WTC11 (cell line): ENCODE results near the gene HOXD10. TPM values are rescaled to one million over a fixed set of nuclear protein-coding genes. Genes with fewer than 3 reads are reported as not detected.

Source experiments
- ATAC-seq: fragments of 200-7000 bp; cut with Tn5 transposase; 2 replicates; pipeline ENCODE4 v1.10.0; 2021; ENCODE audit warnings: mild to moderate bottlenecking, moderate library complexity
- CTCF ChIA-PET: fragments of 300-600 bp; sonication (Branson Sonifier 250); formaldehyde crosslinking; loops from one replicate; lab custom pipeline; 2021; ENCODE audit warnings: antibody characterized with exemption; lab: Charles Lee
- POLR2A ChIA-PET: fragments of 350-600 bp; sonication (Branson Sonifier 250); formaldehyde crosslinking; loops from one replicate; lab custom pipeline; 2021; ENCODE audit warnings: antibody characterized with exemption; lab: Charles Lee
- DNase-seq: peaks from one replicate; pipeline ENCODE4 v3.0.0; 2021; ENCODE audit warnings: low spot score
- H3K27ac Mint-ChIP-seq: 2 replicates; pipeline ENCODE4 v1.8.0; 2021; ENCODE audit warnings: mixed read lengths
- H3K27me3 Mint-ChIP-seq: 2 replicates; pipeline ENCODE4 v1.8.0; 2021; ENCODE audit warnings: low read depth, mild to moderate bottlenecking, moderate library complexity, mixed read lengths
- H3K36me3 Mint-ChIP-seq: 2 replicates; pipeline ENCODE4 v1.8.0; 2021; ENCODE audit warnings: mixed read lengths
- H3K4me1 Mint-ChIP-seq: 2 replicates; pipeline ENCODE4 v1.8.0; 2022; ENCODE audit warnings: mixed read lengths
- H3K4me3 Mint-ChIP-seq: 2 replicates; pipeline ENCODE4 v1.8.0; 2021; ENCODE audit warnings: mild to moderate bottlenecking, moderate library complexity, mixed read lengths
- H3K9me3 Mint-ChIP-seq: 2 replicates; pipeline ENCODE4 v1.8.0; 2021; ENCODE audit warnings: mixed read lengths
- CREB1 ChIP-seq: sonication (generic); formaldehyde crosslinking; IDR thresholded peaks from 2 replicates; pipeline ENCODE4 v1.8.0; 2023; ENCODE audit warnings: mild to moderate bottlenecking, missing genetic modification reagents
- ESRRA ChIP-seq: sonication (generic); formaldehyde crosslinking; IDR thresholded peaks from 2 replicates; pipeline ENCODE4 v1.8.1; 2022; ENCODE audit warnings: mild to moderate bottlenecking, missing genetic modification reagents, borderline replicate concordance
- NFATC4 ChIP-seq: fragments of 250-450 bp; sonication (Bioruptor Pico); IDR thresholded peaks from 2 replicates; pipeline ENCODE4 v1.9.0; 2021; ENCODE audit warnings: mild to moderate bottlenecking
- SMAD3 ChIP-seq: sonication (generic); formaldehyde crosslinking; IDR thresholded peaks from 2 replicates; pipeline ENCODE4 v1.8.0; 2022; ENCODE audit warnings: missing genetic modification reagents, mild to moderate bottlenecking, borderline replicate concordance
- SOX15 ChIP-seq: fragments of 250-450 bp; sonication (Bioruptor Pico); IDR thresholded peaks from 2 replicates; pipeline ENCODE4 v1.9.0; 2021; ENCODE audit warnings: mild to moderate bottlenecking
- SP1 ChIP-seq: sonication (generic); formaldehyde crosslinking; conservative IDR thresholded peaks from 2 replicates; pipeline ENCODE4 v1.8.1; 2022; ENCODE audit warnings: missing genetic modification reagents
- TP53 ChIP-seq: sonication (generic); formaldehyde crosslinking; IDR thresholded peaks from 2 replicates; pipeline ENCODE4 v1.8.1; 2023; ENCODE audit warnings: mild to moderate bottlenecking, missing genetic modification reagents
- ZBTB21 ChIP-seq: sonication (generic); formaldehyde crosslinking; IDR thresholded peaks from 2 replicates; pipeline ENCODE4 v1.8.1; 2023; ENCODE audit warnings: mild to moderate bottlenecking, missing genetic modification reagents, borderline replicate concordance
- ZNF138 ChIP-seq: sonication (generic); formaldehyde crosslinking; conservative IDR thresholded peaks from 2 replicates; pipeline ENCODE4 v1.8.1; 2022; ENCODE audit warnings: mild to moderate bottlenecking, moderate library complexity, missing genetic modification reagents
- ZNF396 ChIP-seq: fragments of 250-450 bp; sonication (Bioruptor Pico); IDR thresholded peaks from 2 replicates; pipeline ENCODE4 v1.8.0; 2021; ENCODE audit warnings: mild to moderate bottlenecking, moderate library complexity, borderline replicate concordance
- total RNA-seq: library from RNA; stranded (reverse); gene quantifications from 3 replicates; pipeline ENCODE4 v1.2.3, GENCODE V29; 2021
- TF ChIP-seq, protein P1 (sequence below): fragments of 250-450 bp; sonication (Bioruptor Pico); IDR thresholded peaks from 2 replicates; pipeline ENCODE4 v2.1.2; 2022; ENCODE audit warnings: mild to moderate bottlenecking, moderate library complexity
- TF ChIP-seq, protein P2 (sequence below): sonication (generic); formaldehyde crosslinking; IDR thresholded peaks from 2 replicates; pipeline ENCODE4 v1.8.1; 2023; ENCODE audit warnings: mild to moderate bottlenecking, missing genetic modification reagents, borderline replicate concordance
- TF ChIP-seq, protein P3 (sequence below): sonication (generic); formaldehyde crosslinking; IDR thresholded peaks from 2 replicates; pipeline ENCODE4 v1.8.0; 2023; ENCODE audit warnings: missing genetic modification reagents
- TF ChIP-seq, protein P4 (sequence below): sonication (generic); formaldehyde crosslinking; IDR thresholded peaks from 2 replicates; pipeline ENCODE4 v1.8.0; 2023; ENCODE audit warnings: missing genetic modification reagents, mild to moderate bottlenecking, borderline replicate concordance
- TF ChIP-seq, protein P5 (sequence below): fragments of 200-600 bp; IDR thresholded peaks from 2 replicates; pipeline ENCODE4 v1.8.0; 2022; ENCODE audit warnings: antibody characterized with exemption

The HOXD10 gene
- total RNA-seq, 1 experiment from 2014 or later: not detected

DNA sequence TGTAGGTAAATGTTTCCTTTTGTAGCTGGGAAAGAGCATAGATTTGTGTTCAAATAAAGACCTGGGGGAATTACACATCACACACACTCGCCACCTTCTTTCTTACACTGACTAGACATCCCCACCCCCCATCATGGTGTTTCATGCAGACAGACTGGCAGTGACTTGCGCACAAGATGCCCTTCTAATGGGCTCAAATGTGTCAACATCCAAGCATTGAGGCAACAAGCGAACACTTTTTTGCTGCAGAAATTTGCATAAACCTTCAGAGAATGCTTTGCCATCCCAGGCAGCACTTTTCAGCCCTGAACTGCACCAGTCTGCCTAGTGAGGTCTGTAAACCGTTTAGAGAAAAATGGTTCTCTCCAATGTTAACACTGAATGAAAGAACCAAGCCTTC lies 17.5 kb downstream of the HOXD10 start:
- ATAC-seq: no peak
- Mint-ChIP-seq H3K9me3 (no peaks in the 10 kb centered on the region), H3K4me1 (peaks cover 26% of the 10 kb centered on the region), H3K27me3 (peaks cover 98% of the 10 kb centered on the region), H3K27ac (no peak overlapping the region), H3K4me3 (no peak overlapping the region), H3K36me3 (0 out of 2 replicates have a peak, but pooled peaks cover 2% of the 10 kb centered on the region)
- ChIA-PET CTCF (interaction anchor here (2.4 kb wide), 1 partner anchor 321 kb away, joined by 9 read pairs; no protein-coding TSS in a partner anchor), POLR2A (no interaction called here)
- TF ChIP-seq ZNF396 (CRISPR knock-in tag): no peak
- TF ChIP-seq CREB1 (CRISPR knock-in tag): no peak
- TF ChIP-seq ESRRA (CRISPR knock-in tag): no peak
- TF ChIP-seq, protein P1, sequence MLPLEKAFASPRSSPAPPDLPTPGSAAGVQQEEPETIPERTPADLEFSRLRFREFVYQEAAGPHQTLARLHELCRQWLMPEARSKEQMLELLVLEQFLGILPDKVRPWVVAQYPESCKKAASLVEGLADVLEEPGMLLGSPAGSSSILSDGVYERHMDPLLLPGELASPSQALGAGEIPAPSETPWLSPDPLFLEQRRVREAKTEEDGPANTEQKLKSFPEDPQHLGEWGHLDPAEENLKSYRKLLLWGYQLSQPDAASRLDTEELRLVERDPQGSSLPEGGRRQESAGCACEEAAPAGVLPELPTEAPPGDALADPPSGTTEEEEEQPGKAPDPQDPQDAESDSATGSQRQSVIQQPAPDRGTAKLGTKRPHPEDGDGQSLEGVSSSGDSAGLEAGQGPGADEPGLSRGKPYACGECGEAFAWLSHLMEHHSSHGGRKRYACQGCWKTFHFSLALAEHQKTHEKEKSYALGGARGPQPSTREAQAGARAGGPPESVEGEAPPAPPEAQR: no peak
- TF ChIP-seq, protein P2, sequence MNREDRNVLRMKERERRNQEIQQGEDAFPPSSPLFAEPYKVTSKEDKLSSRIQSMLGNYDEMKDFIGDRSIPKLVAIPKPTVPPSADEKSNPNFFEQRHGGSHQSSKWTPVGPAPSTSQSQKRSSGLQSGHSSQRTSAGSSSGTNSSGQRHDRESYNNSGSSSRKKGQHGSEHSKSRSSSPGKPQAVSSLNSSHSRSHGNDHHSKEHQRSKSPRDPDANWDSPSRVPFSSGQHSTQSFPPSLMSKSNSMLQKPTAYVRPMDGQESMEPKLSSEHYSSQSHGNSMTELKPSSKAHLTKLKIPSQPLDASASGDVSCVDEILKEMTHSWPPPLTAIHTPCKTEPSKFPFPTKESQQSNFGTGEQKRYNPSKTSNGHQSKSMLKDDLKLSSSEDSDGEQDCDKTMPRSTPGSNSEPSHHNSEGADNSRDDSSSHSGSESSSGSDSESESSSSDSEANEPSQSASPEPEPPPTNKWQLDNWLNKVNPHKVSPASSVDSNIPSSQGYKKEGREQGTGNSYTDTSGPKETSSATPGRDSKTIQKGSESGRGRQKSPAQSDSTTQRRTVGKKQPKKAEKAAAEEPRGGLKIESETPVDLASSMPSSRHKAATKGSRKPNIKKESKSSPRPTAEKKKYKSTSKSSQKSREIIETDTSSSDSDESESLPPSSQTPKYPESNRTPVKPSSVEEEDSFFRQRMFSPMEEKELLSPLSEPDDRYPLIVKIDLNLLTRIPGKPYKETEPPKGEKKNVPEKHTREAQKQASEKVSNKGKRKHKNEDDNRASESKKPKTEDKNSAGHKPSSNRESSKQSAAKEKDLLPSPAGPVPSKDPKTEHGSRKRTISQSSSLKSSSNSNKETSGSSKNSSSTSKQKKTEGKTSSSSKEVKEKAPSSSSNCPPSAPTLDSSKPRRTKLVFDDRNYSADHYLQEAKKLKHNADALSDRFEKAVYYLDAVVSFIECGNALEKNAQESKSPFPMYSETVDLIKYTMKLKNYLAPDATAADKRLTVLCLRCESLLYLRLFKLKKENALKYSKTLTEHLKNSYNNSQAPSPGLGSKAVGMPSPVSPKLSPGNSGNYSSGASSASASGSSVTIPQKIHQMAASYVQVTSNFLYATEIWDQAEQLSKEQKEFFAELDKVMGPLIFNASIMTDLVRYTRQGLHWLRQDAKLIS (CRISPR knock-in tag): no peak
- no peak for TF ChIP-seq SOX15
- no peak for TF ChIP-seq TP53 (CRISPR knock-in tag)
- no peak for TF ChIP-seq NFATC4
- TF ChIP-seq, protein P3, sequence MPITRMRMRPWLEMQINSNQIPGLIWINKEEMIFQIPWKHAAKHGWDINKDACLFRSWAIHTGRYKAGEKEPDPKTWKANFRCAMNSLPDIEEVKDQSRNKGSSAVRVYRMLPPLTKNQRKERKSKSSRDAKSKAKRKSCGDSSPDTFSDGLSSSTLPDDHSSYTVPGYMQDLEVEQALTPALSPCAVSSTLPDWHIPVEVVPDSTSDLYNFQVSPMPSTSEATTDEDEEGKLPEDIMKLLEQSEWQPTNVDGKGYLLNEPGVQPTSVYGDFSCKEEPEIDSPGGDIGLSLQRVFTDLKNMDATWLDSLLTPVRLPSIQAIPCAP (CRISPR knock-in tag): no peak
- TF ChIP-seq SP1 (CRISPR knock-in tag): no peak
- no peak for TF ChIP-seq SMAD3 (CRISPR knock-in tag)
- TF ChIP-seq ZBTB21: no peak
- TF ChIP-seq, protein P4, sequence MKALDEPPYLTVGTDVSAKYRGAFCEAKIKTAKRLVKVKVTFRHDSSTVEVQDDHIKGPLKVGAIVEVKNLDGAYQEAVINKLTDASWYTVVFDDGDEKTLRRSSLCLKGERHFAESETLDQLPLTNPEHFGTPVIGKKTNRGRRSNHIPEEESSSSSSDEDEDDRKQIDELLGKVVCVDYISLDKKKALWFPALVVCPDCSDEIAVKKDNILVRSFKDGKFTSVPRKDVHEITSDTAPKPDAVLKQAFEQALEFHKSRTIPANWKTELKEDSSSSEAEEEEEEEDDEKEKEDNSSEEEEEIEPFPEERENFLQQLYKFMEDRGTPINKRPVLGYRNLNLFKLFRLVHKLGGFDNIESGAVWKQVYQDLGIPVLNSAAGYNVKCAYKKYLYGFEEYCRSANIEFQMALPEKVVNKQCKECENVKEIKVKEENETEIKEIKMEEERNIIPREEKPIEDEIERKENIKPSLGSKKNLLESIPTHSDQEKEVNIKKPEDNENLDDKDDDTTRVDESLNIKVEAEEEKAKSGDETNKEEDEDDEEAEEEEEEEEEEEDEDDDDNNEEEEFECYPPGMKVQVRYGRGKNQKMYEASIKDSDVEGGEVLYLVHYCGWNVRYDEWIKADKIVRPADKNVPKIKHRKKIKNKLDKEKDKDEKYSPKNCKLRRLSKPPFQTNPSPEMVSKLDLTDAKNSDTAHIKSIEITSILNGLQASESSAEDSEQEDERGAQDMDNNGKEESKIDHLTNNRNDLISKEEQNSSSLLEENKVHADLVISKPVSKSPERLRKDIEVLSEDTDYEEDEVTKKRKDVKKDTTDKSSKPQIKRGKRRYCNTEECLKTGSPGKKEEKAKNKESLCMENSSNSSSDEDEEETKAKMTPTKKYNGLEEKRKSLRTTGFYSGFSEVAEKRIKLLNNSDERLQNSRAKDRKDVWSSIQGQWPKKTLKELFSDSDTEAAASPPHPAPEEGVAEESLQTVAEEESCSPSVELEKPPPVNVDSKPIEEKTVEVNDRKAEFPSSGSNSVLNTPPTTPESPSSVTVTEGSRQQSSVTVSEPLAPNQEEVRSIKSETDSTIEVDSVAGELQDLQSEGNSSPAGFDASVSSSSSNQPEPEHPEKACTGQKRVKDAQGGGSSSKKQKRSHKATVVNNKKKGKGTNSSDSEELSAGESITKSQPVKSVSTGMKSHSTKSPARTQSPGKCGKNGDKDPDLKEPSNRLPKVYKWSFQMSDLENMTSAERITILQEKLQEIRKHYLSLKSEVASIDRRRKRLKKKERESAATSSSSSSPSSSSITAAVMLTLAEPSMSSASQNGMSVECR: no peak
- TF ChIP-seq, protein P5, sequence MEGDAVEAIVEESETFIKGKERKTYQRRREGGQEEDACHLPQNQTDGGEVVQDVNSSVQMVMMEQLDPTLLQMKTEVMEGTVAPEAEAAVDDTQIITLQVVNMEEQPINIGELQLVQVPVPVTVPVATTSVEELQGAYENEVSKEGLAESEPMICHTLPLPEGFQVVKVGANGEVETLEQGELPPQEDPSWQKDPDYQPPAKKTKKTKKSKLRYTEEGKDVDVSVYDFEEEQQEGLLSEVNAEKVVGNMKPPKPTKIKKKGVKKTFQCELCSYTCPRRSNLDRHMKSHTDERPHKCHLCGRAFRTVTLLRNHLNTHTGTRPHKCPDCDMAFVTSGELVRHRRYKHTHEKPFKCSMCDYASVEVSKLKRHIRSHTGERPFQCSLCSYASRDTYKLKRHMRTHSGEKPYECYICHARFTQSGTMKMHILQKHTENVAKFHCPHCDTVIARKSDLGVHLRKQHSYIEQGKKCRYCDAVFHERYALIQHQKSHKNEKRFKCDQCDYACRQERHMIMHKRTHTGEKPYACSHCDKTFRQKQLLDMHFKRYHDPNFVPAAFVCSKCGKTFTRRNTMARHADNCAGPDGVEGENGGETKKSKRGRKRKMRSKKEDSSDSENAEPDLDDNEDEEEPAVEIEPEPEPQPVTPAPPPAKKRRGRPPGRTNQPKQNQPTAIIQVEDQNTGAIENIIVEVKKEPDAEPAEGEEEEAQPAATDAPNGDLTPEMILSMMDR: no peak
- TF ChIP-seq ZNF138 (CRISPR knock-in tag): no peak
- no peak for DNase-seq
